ENCODE measurements around the gene FOXL1.

The FOXL1 gene

DNA sequence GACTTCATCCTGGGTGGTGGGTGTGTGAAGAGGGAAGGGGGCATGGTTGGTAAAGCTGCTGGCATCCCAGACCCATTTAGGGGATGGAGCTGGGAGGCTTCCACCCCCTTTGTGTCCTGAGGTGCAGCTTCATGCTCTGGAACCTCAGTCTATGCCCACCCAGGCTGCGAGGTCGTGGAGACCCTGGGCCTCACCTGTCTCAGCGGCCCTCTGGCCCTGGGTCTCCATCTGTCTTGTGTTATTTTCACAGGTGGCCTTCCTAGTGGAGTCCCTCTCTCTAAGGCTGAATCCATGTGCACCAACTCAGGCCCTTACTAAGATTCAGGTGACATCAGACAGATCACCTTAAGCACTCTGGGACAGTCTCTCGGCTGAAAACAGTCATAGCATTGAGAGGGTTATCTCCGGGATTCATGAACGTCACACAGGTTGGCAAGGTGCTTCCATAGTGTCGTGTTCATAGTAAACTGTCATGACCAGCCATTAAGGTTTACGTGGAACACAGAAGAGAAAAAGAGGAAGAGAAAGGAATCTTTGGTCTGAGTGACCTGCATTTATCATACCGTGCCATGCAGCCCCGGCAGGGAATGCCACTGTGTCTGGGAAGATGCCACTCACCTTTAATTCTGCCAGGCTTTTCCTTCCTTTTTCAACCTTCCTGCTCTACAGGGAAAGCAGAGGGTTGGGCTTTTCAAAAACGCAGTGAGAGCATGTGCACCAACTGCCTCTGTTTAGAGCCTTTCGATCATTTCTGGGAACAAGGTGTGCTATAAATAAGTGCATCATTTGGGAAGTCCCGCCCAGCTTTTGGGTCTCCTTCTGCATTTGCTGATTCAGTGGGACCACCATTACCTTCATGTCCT lies 4.5 kb upstream of the FOXL1 start:
- DNase-seq (ENCODE audit: low read depth, low spot score): no peak
- no peak overlapping the region for H3K4me3 ChIP-seq
- H3K9ac ChIP-seq (ENCODE audit: insufficient read length): no peak overlapping the region
- TF ChIP-seq POLR2AphosphoS5 (IDR thresholded peaks at IDR 0.05; ENCODE audit: borderline replicate concordance, low read depth, low read length) (no peak), FOXP2 (optimal IDR thresholded peaks at IDR 0.05; ENCODE audit: control extremely low read depth, extremely low read length, insufficient read depth) (no peak), EZH2 (IDR thresholded peaks at IDR 0.05) (no peak)
- H3K36me3 ChIP-seq (ENCODE audit: insufficient read depth, low read length): no peaks in the 10 kb centered on the region
- H3K9me3 ChIP-seq (ENCODE audit: low read depth, low read length): no peaks in the 10 kb centered on the region
- no peak overlapping the region for H3K27ac ChIP-seq

DNA sequence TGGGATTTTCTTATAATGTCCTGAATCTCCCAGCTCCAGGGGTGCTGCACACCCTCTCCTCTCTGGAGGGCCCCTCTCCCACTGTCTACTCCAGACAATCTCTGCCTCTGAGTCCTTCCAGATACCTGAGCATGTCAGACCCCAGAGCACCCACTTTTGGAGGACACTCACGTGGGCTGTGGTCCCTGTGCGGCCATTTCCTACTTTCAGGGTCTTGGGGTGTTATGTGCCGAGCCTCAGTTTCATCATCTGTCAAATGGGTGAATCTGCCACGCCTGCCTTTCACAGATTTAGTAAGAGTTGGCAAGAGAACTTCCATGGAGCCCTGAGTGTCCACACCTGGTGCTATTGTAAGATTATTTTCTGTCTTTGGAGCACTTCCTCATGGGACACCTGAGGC lies 3.7 kb upstream of the FOXL1 start:
- Histone ChIP-seq H3K9me3 (ENCODE audit: low read depth, low read length) (no peaks in the 10 kb centered on the region), H3K4me3 (no peak overlapping the region), H3K9ac (ENCODE audit: insufficient read length) (no peak overlapping the region), H3K36me3 (ENCODE audit: insufficient read depth, low read length) (no peaks in the 10 kb centered on the region), H3K27ac (no peak overlapping the region)
- DNase-seq (ENCODE audit: low read depth, low spot score): no peak
- TF ChIP-seq POLR2AphosphoS5 (IDR thresholded peaks at IDR 0.05; ENCODE audit: borderline replicate concordance, low read depth, low read length): no peak
- TF ChIP-seq EZH2 (IDR thresholded peaks at IDR 0.05): no peak
- no peak for TF ChIP-seq FOXP2 (optimal IDR thresholded peaks at IDR 0.05; ENCODE audit: control extremely low read depth, extremely low read length, insufficient read depth)

DNA sequence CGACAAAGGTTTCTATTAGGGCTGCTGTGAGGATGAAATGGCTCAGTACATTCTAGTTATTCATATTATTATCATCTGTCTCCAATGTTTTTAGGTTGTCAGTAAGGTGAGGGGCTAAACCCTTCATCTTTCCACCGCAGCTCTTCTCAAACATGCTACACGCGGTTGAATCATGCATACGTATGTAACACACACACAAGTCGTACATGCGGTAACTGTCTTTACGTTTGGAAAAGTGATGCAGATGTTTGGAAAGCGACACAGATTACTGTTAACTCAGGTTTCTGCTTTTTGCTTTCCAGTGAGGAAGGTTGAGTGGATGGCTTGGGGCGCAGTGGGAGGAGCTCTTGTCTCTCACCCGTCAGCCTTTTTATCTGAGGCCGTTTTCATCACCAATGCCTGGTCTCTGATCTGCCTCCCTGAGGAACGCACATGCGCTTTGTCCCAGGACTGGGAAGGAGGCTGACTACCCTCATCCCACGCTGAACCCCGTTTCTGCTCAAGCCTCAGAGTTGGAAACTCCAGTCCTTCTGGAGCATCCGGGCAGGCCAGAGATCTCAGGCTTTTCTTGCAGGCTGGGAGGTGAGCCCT lies 3.2 kb upstream of the FOXL1 start:
- TF ChIP-seq POLR2AphosphoS5 (IDR thresholded peaks at IDR 0.05; ENCODE audit: borderline replicate concordance, low read depth, low read length): no peak
- no peak for TF ChIP-seq FOXP2 (optimal IDR thresholded peaks at IDR 0.05; ENCODE audit: control extremely low read depth, extremely low read length, insufficient read depth)
- no peak for TF ChIP-seq EZH2 (IDR thresholded peaks at IDR 0.05)
- no peak overlapping the region for H3K4me3 ChIP-seq
- H3K36me3 ChIP-seq (ENCODE audit: insufficient read depth, low read length): no peaks in the 10 kb centered on the region
- no peak for DNase-seq (ENCODE audit: low read depth, low spot score)
- H3K27ac ChIP-seq: no peak overlapping the region
- no peaks in the 10 kb centered on the region for H3K9me3 ChIP-seq (ENCODE audit: low read depth, low read length)
- no peak overlapping the region for H3K9ac ChIP-seq (ENCODE audit: insufficient read length)

DNA sequence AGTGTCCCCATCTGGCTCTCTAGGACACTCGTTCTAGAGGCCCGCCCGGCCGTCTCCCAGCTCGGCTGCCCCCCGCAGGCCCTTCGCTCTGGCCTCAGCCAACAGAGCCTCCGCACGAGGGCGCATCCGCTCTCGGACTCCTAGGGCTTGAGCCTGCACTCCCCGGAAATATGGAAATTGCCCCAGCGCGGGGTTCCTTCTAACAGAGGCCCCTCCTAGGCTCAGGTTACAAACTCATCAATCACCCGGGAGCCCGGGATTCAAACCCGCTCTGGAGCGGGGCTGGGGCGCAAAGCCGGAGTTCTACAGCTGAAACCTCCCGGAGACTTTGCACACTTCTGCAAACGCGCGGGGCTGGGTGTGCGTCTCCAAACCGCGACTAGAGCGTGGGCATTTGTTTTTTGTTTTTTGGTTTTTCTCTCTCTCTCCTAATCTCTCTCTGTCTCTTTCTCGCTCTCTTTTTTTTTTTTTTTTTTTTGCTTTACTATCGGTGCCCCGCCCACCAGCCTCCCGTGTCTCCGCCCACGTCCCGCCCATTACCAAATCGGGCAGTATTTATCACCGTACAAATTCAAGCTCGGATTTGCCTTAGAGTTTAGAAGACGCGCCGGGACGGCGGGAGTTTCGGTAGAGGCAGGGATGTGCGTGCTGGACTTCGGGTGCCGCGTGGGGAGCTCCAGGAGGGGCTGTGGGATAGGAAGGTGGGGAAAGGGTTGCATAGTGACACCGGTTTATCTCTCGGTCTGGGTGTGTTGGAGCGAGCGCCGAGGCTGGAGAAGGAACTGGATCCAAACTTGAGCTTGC lies 2.4 kb upstream of the FOXL1 start:
- H3K27ac ChIP-seq: no peak overlapping the region
- no peak for DNase-seq (ENCODE audit: low read depth, low spot score)
- no peak overlapping the region for H3K9ac ChIP-seq (ENCODE audit: insufficient read length)

DNA sequence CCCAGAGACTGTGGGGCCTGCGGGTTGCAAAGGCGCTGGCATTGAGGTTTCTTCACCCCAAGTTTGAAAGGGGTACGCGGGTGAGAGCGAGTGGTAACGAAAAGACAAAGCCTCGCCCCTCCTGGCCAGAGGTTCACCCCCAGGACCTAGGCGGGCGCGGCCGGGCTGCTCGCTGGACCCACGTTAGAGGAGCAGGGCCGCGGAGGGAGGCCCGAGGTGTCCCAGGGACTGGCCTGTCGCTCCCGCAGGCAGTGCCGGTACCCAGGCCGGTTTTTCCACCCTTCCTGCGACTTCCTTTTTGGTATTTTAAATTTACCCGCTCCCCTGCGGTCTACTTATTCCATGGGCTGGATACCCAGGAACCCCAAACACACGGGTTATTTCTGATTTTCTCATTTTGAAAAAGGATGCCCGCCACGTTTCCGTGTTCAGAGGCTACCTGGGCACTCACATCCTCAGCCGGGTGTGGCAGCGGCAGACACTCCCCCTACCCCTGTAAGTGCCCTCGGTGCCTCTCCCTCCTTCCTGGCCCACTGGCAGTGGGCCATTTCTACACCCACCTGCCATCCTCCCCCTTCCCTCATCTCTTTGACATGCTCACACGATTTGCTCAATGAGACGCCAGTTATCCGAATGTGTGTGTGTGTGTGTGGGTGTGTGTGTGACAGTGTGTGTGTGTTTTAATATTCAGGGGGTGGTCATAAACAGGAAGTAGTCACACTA lies 1.6 kb upstream of the FOXL1 start:
- Histone ChIP-seq H3K9ac (ENCODE audit: insufficient read length) (no peak overlapping the region), H3K4me3 (no peak overlapping the region), H3K27ac (no peak overlapping the region), H3K9me3 (ENCODE audit: low read depth, low read length) (no peaks in the 10 kb centered on the region), H3K36me3 (ENCODE audit: insufficient read depth, low read length) (no peaks in the 10 kb centered on the region)
- TF ChIP-seq EZH2 (IDR thresholded peaks at IDR 0.05): no peak
- no peak for TF ChIP-seq FOXP2 (optimal IDR thresholded peaks at IDR 0.05; ENCODE audit: control extremely low read depth, extremely low read length, insufficient read depth)
- no peak for TF ChIP-seq POLR2AphosphoS5 (IDR thresholded peaks at IDR 0.05; ENCODE audit: borderline replicate concordance, low read depth, low read length)
- no peak for DNase-seq (ENCODE audit: low read depth, low spot score)

More for the DNA sequence above, 2.4 kb upstream of the FOXL1 start:
- Histone ChIP-seq H3K36me3 (ENCODE audit: insufficient read depth, low read length) (no peaks in the 10 kb centered on the region), H3K9me3 (ENCODE audit: low read depth, low read length) (no peaks in the 10 kb centered on the region), H3K4me3 (no peak overlapping the region)
- TF ChIP-seq POLR2AphosphoS5 (IDR thresholded peaks at IDR 0.05; ENCODE audit: borderline replicate concordance, low read depth, low read length): no peak
- no peak for TF ChIP-seq EZH2 (IDR thresholded peaks at IDR 0.05)
- TF ChIP-seq FOXP2 (optimal IDR thresholded peaks at IDR 0.05; ENCODE audit: control extremely low read depth, extremely low read length, insufficient read depth): no peak

DNA sequence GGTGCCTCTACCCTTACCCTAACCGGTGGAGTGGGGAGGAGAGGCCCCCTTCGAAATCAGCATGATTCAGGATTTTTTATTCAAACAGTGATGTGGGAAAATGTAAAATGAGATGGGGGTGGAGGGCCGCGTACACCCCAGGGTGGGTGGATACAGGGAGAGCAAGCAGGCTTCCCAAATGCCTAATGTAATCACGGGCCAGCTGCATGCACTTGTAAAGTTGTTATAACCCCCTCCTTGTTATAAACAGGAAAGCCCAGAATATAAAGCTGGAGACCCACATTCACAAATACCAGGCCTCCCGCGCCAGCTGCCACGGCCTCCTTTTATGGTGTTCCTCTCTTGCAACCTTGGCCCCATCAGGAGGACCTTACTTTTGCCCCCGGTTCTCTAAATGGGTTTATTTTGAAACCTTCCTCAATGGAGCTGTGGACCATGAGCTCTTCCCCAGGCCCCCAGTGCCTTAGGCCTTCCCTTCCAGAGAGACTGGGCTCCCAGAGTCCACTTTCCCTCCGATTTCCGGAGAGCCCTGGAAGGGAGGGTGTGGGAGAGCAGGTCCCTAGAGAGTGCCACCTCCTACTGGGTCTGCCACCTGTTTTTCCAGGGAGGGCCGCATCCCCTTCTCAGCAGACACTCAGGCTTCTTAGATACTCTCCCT lies 906 bp upstream of the FOXL1 start:
- TF ChIP-seq FOXP2 (optimal IDR thresholded peaks at IDR 0.05; ENCODE audit: control extremely low read depth, extremely low read length, insufficient read depth) (no peak), EZH2 (IDR thresholded peaks at IDR 0.05) (no peak), POLR2AphosphoS5 (IDR thresholded peaks at IDR 0.05; ENCODE audit: borderline replicate concordance, low read depth, low read length) (no peak)
- H3K4me3 ChIP-seq: no peak overlapping the region
- no peak for DNase-seq (ENCODE audit: low read depth, low spot score)
- H3K9ac ChIP-seq (ENCODE audit: insufficient read length): no peak overlapping the region
- H3K36me3 ChIP-seq (ENCODE audit: insufficient read depth, low read length): no peaks in the 10 kb centered on the region
- no peak overlapping the region for H3K27ac ChIP-seq
- H3K9me3 ChIP-seq (ENCODE audit: low read depth, low read length): no peaks in the 10 kb centered on the region

DNA sequence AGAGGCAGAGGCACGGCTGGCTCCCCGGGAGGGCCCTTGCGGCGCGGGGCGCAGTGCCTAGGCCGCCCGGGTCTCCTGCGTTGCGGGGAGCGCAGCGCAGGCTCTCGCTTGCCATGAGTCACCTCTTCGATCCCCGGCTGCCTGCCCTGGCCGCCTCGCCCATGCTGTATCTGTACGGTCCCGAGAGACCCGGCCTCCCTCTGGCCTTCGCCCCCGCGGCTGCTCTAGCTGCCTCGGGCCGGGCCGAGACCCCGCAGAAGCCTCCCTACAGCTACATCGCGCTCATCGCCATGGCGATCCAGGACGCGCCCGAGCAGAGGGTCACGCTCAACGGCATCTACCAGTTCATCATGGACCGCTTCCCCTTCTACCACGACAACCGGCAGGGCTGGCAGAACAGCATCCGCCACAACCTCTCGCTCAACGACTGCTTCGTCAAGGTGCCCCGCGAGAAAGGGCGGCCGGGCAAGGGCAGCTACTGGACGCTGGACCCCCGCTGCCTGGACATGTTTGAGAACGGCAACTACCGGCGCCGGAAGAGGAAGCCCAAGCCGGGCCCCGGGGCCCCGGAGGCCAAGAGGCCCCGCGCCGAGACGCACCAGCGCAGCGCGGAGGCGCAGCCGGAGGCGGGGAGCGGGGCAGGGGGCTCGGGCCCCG lies 390 bp downstream of the FOXL1 start:
- no peak for DNase-seq (ENCODE audit: low read depth, low spot score)
- no peak overlapping the region for H3K9ac ChIP-seq (ENCODE audit: insufficient read length)
- TF ChIP-seq FOXP2 (optimal IDR thresholded peaks at IDR 0.05; ENCODE audit: control extremely low read depth, extremely low read length, insufficient read depth) (no peak), EZH2 (IDR thresholded peaks at IDR 0.05) (no peak), POLR2AphosphoS5 (IDR thresholded peaks at IDR 0.05; ENCODE audit: borderline replicate concordance, low read depth, low read length) (no peak)
- H3K36me3 ChIP-seq (ENCODE audit: insufficient read depth, low read length): no peaks in the 10 kb centered on the region
- H3K27ac ChIP-seq: no peak overlapping the region
- no peak overlapping the region for H3K4me3 ChIP-seq
- no peaks in the 10 kb centered on the region for H3K9me3 ChIP-seq (ENCODE audit: low read depth, low read length)
